Loucy (cell line): ENCODE results near the gene GCH1.

Experiments used
- H2AFZ ChIP-seq: fragments of 200-600 bp; sonication (generic); 2 replicates; pipeline ENCODE4 v1.6.0; 2016; ENCODE audit warnings: antibody characterized with exemption, mild to moderate bottlenecking, low read length, moderate library complexity
- H3F3A ChIP-seq: fragments of 200-600 bp; 2 replicates; pipeline ENCODE4 v1.6.0; 2016; ENCODE audit warnings: antibody characterized with exemption, low read depth, mild to moderate bottlenecking
- H3K27me3 ChIP-seq: fragments of 200-600 bp; sonication (generic); 2 replicates; pipeline ENCODE4 v1.6.1; 2014; ENCODE audit warnings: low read length, mild to moderate bottlenecking; ENCODE audit not compliant: insufficient read depth, poor library complexity, severe bottlenecking
- H3K36me3 ChIP-seq: fragments of 200-600 bp; sonication (generic); 2 replicates; pipeline ENCODE4 v1.6.1; 2016; ENCODE audit warnings: low read length; ENCODE audit not compliant: insufficient read depth
- H3K4me1 ChIP-seq: fragments of 200-600 bp; sonication (generic); 2 replicates; pipeline ENCODE4 v1.5.1; 2014; ENCODE audit warnings: low read length, mild to moderate bottlenecking; ENCODE audit not compliant: insufficient read depth, poor library complexity, severe bottlenecking
- H3K4me2 ChIP-seq: fragments of 200-600 bp; sonication (generic); 2 replicates; pipeline ENCODE4 v1.6.0; 2014; ENCODE audit warnings: antibody characterized with exemption, low read length, low read depth, mild to moderate bottlenecking; ENCODE audit not compliant: poor library complexity, severe bottlenecking
- H3K4me3 ChIP-seq: fragments of 200-600 bp; sonication (generic); 2 replicates; pipeline ENCODE4 v1.5.1; 2014; ENCODE audit warnings: low read length, mild to moderate bottlenecking, mixed read lengths; ENCODE audit not compliant: poor library complexity, severe bottlenecking
- H3K79me2 ChIP-seq: fragments of 200-600 bp; sonication (generic); 2 replicates; pipeline ENCODE4 v1.6.1; 2014; ENCODE audit warnings: low read length; ENCODE audit not compliant: insufficient read depth
- H3K9ac ChIP-seq: fragments of 200-600 bp; sonication (generic); 2 replicates; pipeline ENCODE4 v1.6.0; 2014; ENCODE audit warnings: mild to moderate bottlenecking, low read depth, low read length, moderate library complexity; ENCODE audit not compliant: poor library complexity, severe bottlenecking
- H3K9me2 ChIP-seq: fragments of 200-600 bp; sonication (generic); replicated peaks from 2 replicates; pipeline ENCODE4 v1.6.1; 2016; ENCODE audit warnings: low read depth, low read length, mixed read lengths
- H3K9me3 ChIP-seq: fragments of 200-600 bp; sonication (generic); 2 replicates; pipeline ENCODE4 v1.6.1; 2014; ENCODE audit warnings: mild to moderate bottlenecking, antibody characterized with exemption, low read length, low read depth; ENCODE audit not compliant: insufficient read depth
- H4K20me1 ChIP-seq: fragments of 200-600 bp; sonication (generic); 2 replicates; pipeline ENCODE4 v1.6.0; 2014; ENCODE audit warnings: antibody characterized with exemption, low read length, mild to moderate bottlenecking; ENCODE audit not compliant: insufficient read depth, poor library complexity, severe bottlenecking
- CTCF ChIP-seq: fragments of 200-600 bp; sonication (generic); conservative IDR thresholded peaks from 2 replicates; pipeline ENCODE4 v1.5.1; 2014; ENCODE audit warnings: mild to moderate bottlenecking, antibody characterized with exemption, low read length
- EZH2phosphoT487 ChIP-seq: fragments of 200-600 bp; IDR thresholded peaks from 2 replicates; pipeline ENCODE4 v1.6.1; 2018; ENCODE audit warnings: antibody characterized with exemption, mild to moderate bottlenecking, moderate library complexity, borderline replicate concordance

The GCH1 gene

GRCh38 chr14:54867011-54867410 is 35.6 kb downstream of the GCH1 start:
- no peaks in the 10 kb centered on the region for H3K4me1 ChIP-seq
- no peaks in the 10 kb centered on the region for H3F3A ChIP-seq
- no peaks in the 10 kb centered on the region for H3K27me3 ChIP-seq
- no peaks in the 10 kb centered on the region for H3K79me2 ChIP-seq
- TF ChIP-seq EZH2phosphoT487 (no peak), CTCF (no peak)
- no peak overlapping the region for H3K9ac ChIP-seq
- H3K36me3 ChIP-seq: no peaks in the 10 kb centered on the region
- no peak overlapping the region for H3K4me2 ChIP-seq
- no peak overlapping the region for H3K4me3 ChIP-seq
- no peaks in the 10 kb centered on the region for H4K20me1 ChIP-seq
- H3K9me2 ChIP-seq: no peaks in the 10 kb centered on the region
- H3K9me3 ChIP-seq: no peaks in the 10 kb centered on the region
- no peak overlapping the region for H2AFZ ChIP-seq

- Histone ChIP-seq H3K27me3 (no peaks in the 10 kb centered on the region), H3K4me2 (no peak overlapping the region), H3K4me1 (no peaks in the 10 kb centered on the region), H3K9me3 (no peaks in the 10 kb centered on the region), H3F3A (no peaks in the 10 kb centered on the region), H3K9me2 (no peaks in the 10 kb centered on the region), H3K79me2 (no peaks in the 10 kb centered on the region), H3K9ac (no peak overlapping the region), H3K4me3 (no peak overlapping the region), H2AFZ (no peak overlapping the region), H4K20me1 (no peaks in the 10 kb centered on the region), H3K36me3 (no peaks in the 10 kb centered on the region)
- TF ChIP-seq EZH2phosphoT487: no peak
- TF ChIP-seq CTCF: no peak
Observed at GRCh38 chr14:54866588-54866987, 36.0 kb downstream of the GCH1 start.

- Histone ChIP-seq H3K4me2 (no peak overlapping the region), H3K4me3 (no peak overlapping the region), H3K9me3 (no peaks in the 10 kb centered on the region), H3K4me1 (no peaks in the 10 kb centered on the region), H3K36me3 (peaks cover 5% of the 10 kb centered on the region; the same call in 1 of the 2 replicates), H4K20me1 (no peaks in the 10 kb centered on the region), H3K27me3 (no peaks in the 10 kb centered on the region), H3K9me2 (no peaks in the 10 kb centered on the region), H3K9ac (no peak overlapping the region), H2AFZ (no peak overlapping the region), H3F3A (no peaks in the 10 kb centered on the region), H3K79me2 (no peaks in the 10 kb centered on the region)
- no peak for TF ChIP-seq CTCF
- TF ChIP-seq EZH2phosphoT487: no peak
Observed at GRCh38 chr14:54864526-54864925, 38.1 kb downstream of the GCH1 start.
